Measurements from ENCODE around the gene NGLY1.

- no peak for TF ChIP-seq POLR2A (IDR thresholded peaks at IDR 0.05; ENCODE audit: low read depth, low read length)
- TF ChIP-seq POLR2AphosphoS5 (IDR thresholded peaks at IDR 0.05; ENCODE audit: low read depth, low read length), result no peak
Measured at GRCh38 chr3:25706213-25706612, 77.0 kb downstream of the NGLY1 start.

All from GM12891 (cell line).